Central memory CD8-positive, alpha-beta T cell (primary cell): ENCODE measurements around the gene CSRP2.

ENCODE experiments used
- ATAC-seq: fragments of 150-1000 bp; cut with Tn5 transposase; replicated peaks from 2 replicates; pipeline ENCODE4 v1.10.0; 2022; ENCODE audit warnings: mild to moderate bottlenecking, moderate FRiP score, moderate number of reproducible peaks; ENCODE audit not compliant: poor library complexity, severe bottlenecking; ENCODE audit errors: extremely low read depth
- DNase-seq, 2 donors: peaks; one replicate each; pipeline ENCODE4 v3.0.0; 2021; ENCODE audit warnings: low spot score in 2 of 2
- H3K27ac Mint-ChIP-seq: one replicate; pipeline ENCODE4 v1.8.0; 2022; ENCODE audit warnings: low read depth, mild to moderate bottlenecking, moderate library complexity, mixed read lengths
- H3K27me3 Mint-ChIP-seq: one replicate; pipeline ENCODE4 v1.8.0; 2022; ENCODE audit warnings: mixed read lengths
- H3K36me3 Mint-ChIP-seq: one replicate; pipeline ENCODE4 v1.8.0; 2022; ENCODE audit warnings: mild to moderate bottlenecking, moderate library complexity, mixed read lengths; ENCODE audit not compliant: insufficient read depth
- H3K4me1 Mint-ChIP-seq: one replicate; pipeline ENCODE4 v1.8.0; 2022; ENCODE audit warnings: mixed read lengths
- H3K4me3 Mint-ChIP-seq: one replicate; pipeline ENCODE4 v1.8.0; 2022; ENCODE audit warnings: mild to moderate bottlenecking, moderate library complexity, mixed read lengths
- H3K9me3 Mint-ChIP-seq: one replicate; pipeline ENCODE4 v1.8.0; 2022; ENCODE audit warnings: mixed read lengths

CSRP2 gene

DNA sequence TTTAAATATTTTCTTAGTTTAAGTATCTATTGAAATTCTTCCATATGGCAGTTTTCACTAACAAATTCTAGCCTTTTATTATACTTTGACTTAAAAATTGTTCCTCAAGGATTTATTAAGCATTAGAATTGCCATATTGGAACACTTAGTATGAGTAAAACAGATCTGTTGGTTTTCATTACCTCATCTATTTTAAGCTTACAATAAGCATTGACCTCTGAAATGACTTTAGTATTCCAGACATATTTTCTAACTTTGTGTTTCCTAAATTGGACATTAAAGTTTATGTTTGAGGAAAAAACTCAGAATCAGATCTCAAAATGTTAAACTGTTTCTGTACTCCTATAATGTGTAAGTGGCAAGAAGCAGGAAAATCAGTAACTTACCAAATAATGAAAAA lies 48.4 kb downstream of the CSRP2 start:
- Mint-ChIP-seq H3K4me3 (no peak overlapping the region), H3K27ac (no peak overlapping the region), H3K4me1 (no peaks in the 10 kb centered on the region), H3K27me3 (no peaks in the 10 kb centered on the region), H3K36me3 (peaks cover 17% of the 10 kb centered on the region), H3K9me3 (no peaks in the 10 kb centered on the region)
- no peak for DNase-seq
- ATAC-seq, result no peak

DNA sequence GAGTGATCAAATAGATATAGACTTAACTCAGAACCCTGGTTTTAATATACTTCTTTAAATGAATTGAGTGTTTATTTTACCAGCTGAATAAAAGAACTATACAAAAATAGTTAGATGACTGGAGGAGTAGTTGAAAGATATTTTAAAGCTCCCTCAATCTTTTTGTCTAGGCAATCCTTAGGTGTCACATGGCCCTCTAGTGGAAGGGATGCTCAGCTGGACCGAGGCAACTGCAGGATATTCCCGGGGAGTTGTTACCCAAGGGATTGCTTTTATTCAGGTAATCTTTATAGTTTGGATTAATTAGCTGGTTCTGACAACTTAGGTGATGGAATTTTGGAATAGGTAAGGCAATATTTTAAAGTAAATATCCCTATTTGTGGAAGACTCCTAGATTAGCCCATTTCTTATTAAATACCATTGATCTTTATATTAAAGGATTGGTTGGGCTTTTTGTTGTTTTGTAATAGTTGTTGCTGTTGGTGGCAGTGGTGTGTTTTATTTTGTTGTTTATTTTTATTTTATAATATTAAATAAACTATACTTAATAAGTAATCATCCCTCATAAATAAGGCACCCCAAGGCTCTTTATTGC lies 57.8 kb downstream of the CSRP2 start:
- H3K4me3 Mint-ChIP-seq, result no peak overlapping the region
- H3K36me3 Mint-ChIP-seq, result peaks cover 26% of the 10 kb centered on the region

DNA sequence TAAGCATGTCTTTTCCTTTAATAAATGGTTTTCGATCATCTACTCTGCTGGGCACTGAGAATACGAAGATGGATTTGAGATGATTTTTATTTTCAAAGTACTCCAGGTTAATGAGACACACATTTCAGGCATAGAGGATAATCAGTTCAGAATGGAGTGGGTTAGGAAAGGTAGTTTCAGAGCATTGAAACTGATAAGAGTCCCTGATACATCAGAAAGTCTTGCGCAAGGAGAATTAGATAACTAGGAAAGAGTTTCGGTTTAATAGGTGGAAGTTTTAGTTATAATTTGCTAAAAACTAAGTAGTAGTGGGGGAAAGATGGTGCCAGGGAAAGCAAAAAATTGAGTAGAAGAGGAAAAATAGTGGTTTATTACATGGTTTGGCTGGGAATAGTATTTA lies 64.8 kb downstream of the CSRP2 start:
- Mint-ChIP-seq H3K36me3 (peaks cover 20% of the 10 kb centered on the region), H3K9me3 (no peaks in the 10 kb centered on the region), H3K4me1 (no peaks in the 10 kb centered on the region), H3K27ac (peak overlapping the region; percentile 5), H3K4me3 (no peak overlapping the region), H3K27me3 (no peaks in the 10 kb centered on the region)
- DNase-seq (no peak), ATAC-seq (no peak)

More for the DNA sequence above, 57.8 kb downstream of the CSRP2 start:
- Mint-ChIP-seq H3K4me1 (no peaks in the 10 kb centered on the region), H3K9me3 (no peaks in the 10 kb centered on the region), H3K27ac (no peak overlapping the region), H3K27me3 (no peaks in the 10 kb centered on the region)
- no peak for ATAC-seq
- DNase-seq, result no peak

DNA sequence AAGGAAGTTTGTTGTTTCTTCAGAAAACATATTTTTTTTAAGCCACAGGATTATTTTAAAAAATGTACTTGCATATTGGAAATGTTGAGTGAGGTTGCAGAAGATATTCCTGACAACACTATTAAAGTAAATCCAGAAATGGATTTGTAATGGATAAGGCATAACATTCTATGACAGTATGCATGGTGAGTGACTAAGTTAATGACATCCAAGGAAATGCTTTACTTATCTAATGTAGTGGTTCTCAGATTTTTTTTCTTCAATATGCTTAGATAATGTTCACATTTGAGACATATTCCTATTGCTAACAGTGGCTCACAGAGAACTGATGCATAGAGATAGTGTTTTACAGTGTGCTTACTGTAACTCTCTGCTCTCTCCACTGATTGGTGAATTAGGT lies 65.6 kb downstream of the CSRP2 start:
- no peak overlapping the region for H3K27ac Mint-ChIP-seq
- no peak for ATAC-seq
- no peak for DNase-seq
- peaks cover 18% of the 10 kb centered on the region for H3K36me3 Mint-ChIP-seq
- no peaks in the 10 kb centered on the region for H3K9me3 Mint-ChIP-seq
- H3K4me1 Mint-ChIP-seq, result no peaks in the 10 kb centered on the region
- H3K4me3 Mint-ChIP-seq, result no peak overlapping the region
- no peaks in the 10 kb centered on the region for H3K27me3 Mint-ChIP-seq

DNA sequence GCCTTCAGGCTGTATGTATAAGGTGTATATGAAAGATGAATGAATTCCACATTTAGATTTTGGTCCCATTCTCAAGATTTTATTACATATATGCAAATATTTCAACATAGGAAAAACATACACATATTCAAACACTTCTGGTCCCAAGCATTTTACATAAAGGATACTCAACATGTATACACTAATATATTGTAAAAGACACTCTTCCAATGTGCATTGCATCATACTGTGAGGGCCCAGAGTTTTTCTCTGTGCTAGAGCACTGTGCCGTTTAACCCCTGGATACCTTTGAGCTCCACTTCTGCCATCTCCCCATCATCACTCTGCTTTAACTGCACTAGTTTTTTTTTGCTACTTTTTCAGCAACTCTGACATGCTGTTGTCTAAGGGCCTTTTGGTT lies 66.8 kb downstream of the CSRP2 start:
- H3K27ac Mint-ChIP-seq, result no peak overlapping the region
- H3K27me3 Mint-ChIP-seq, result no peaks in the 10 kb centered on the region
- DNase-seq, result no peak
- H3K9me3 Mint-ChIP-seq, result no peaks in the 10 kb centered on the region
- H3K4me1 Mint-ChIP-seq, result no peaks in the 10 kb centered on the region
- H3K36me3 Mint-ChIP-seq, result peaks cover 16% of the 10 kb centered on the region
- no peak overlapping the region for H3K4me3 Mint-ChIP-seq
- ATAC-seq, result no peak

DNA sequence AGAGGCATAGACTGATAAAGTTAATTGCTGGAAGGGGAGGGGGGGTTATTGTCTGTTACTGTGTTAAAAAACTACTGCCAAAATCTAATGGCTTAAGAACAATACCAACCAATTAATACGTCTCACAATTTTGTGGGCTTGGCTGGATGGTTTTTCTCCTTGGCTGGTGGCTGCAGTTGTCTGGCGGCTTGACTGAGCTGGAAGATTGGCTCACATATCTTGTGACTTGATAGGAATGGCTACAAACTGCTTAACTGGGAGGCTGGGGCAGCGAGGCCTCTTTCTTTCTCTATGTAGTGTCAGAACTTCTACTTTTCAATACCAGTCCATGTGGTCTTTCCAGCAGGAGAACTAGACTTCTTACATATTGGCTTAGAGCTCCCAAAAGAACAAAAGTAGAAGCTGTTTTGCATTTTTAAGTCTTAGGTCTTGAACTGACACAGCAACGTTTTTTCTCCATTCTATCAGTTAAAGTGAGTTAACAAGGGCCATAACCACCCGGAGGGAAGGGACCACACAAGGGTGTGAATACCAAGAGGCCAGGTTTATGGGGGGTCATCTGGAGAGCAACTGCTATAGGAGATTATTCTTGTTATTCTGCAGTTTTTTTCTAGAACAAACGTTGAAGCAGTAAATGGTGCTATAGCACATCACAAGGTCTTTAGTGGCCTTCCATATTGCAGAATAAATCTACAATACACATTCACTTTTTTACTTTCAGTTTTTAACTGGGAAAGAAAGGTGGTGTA lies 68.0 kb downstream of the CSRP2 start:
- Mint-ChIP-seq H3K36me3 (peaks cover 17% of the 10 kb centered on the region), H3K4me1 (no peaks in the 10 kb centered on the region), H3K27ac (peak overlapping the region; percentile 5), H3K9me3 (no peaks in the 10 kb centered on the region), H3K27me3 (no peaks in the 10 kb centered on the region), H3K4me3 (no peak overlapping the region)
- no peak for ATAC-seq
- DNase-seq, result no peak
